MM.1S (cell line): ENCODE results near the gene CEP104.

Source experiments
- CTCF ChIP-seq: fragments of 300-600 bp; sonication (generic); IDR thresholded peaks from 2 replicates; pipeline ENCODE4 v1.5.1; 2016; ENCODE audit warnings: antibody characterized with exemption, low read length, mixed read lengths
- EZH2 ChIP-seq: fragments of 300-600 bp; sonication (generic); optimal IDR thresholded peaks from 2 replicates; pipeline ENCODE3; 2017; ENCODE audit warnings: low read depth, mild to moderate bottlenecking, antibody characterized with exemption, low read length, mixed read lengths

GRCh38 chr1:3821908-3822307 is 35.1 kb downstream of the CEP104 start:
- TF ChIP-seq CTCF: no peak
- no peak for TF ChIP-seq EZH2
